IMR-90 (cell line): ENCODE measurements around the gene MACROD1.

ENCODE experiments used
- CTCF ChIP-seq: conservative IDR thresholded peaks from 2 replicates; pipeline ENCODE4 v1.5.1; 2012; ENCODE audit warnings: mild to moderate bottlenecking, low read depth, low read length, improper control_type of control experiment
- POLR2A ChIP-seq: IDR thresholded peaks from 2 replicates; pipeline ENCODE4 v1.6.1; 2012; ENCODE audit warnings: mild to moderate bottlenecking, low read depth, low read length

- no peak for TF ChIP-seq CTCF
- no peak for TF ChIP-seq POLR2A
These were observed 91.7 kb downstream of the MACROD1 start for GRCh38 chr11:64074239-64074638.
